GM19463 (cell line): ENCODE data around the gene NIPSNAP2.
A peak's percentile ranks its signal among the peaks of the same experiment; 100 is the strongest.
"Not testable (repeated sequence)": the region's sequence is repeated elsewhere in the genome, so short reads cannot be mapped to it uniquely, and the experiment has no call there.

Experiments
- ATAC-seq: cut with Tn5 transposase; IDR thresholded peaks from one replicate; pipeline ENCODE4 v1.9.1; 2021; ENCODE audit warnings: mild to moderate bottlenecking, moderate library complexity; ENCODE audit not compliant: unreplicated experiment

NIPSNAP2 gene

GRCh38 chr7:55964261-55965099, at the start of gene NIPSNAP2:
Gene NIPSNAP2, plus strand, starts transcription at chr7:55964585. Its CDS starts 25 bp downstream, at chr7:55964610.
- ATAC-seq, result peak; percentile 80

- no peak for ATAC-seq
These were observed 46.6 kb upstream of the NIPSNAP2 start for GRCh38 chr7:55917771-55918170.

GRCh38 chr7:55928006-55928767, 36.2 kb upstream of the NIPSNAP2 start:
- ATAC-seq, result no peak

GRCh38 chr7:55931421-55932151, 32.8 kb upstream of the NIPSNAP2 start:
- ATAC-seq, result no peak

- no peak for ATAC-seq
These were observed 24.8 kb upstream of the NIPSNAP2 start for GRCh38 chr7:55939514-55940123.

GRCh38 chr7:55946545-55946944, 17.8 kb upstream of the NIPSNAP2 start:
- ATAC-seq, result no peak

- ATAC-seq, result peak; percentile 100
These were observed 12.6 kb upstream of the NIPSNAP2 start, which contains the start of gene MRPS17 for GRCh38 chr7:55951637-55952351. Gene MRPS17, plus strand, starts transcription at chr7:55951877. Its CDS starts 1,319 bp downstream, at chr7:55953196.

- ATAC-seq, result not testable (repeated sequence)
These were observed 12.1 kb upstream of the NIPSNAP2 start for GRCh38 chr7:55952352-55952671.

- no peak for ATAC-seq
These were observed 10.5 kb upstream of the NIPSNAP2 start for GRCh38 chr7:55953707-55954475.

- ATAC-seq, result no peak
These were observed 7.2 kb upstream of the NIPSNAP2 start for GRCh38 chr7:55957190-55957589.

- ATAC-seq, result no peak
These were observed 2.4 kb upstream of the NIPSNAP2 start for GRCh38 chr7:55962014-55962413.

- ATAC-seq, result no peak
These were observed 709 bp upstream of the NIPSNAP2 start for GRCh38 chr7:55963584-55964168.

GRCh38 chr7:55965100-55965470, 700 bp downstream of the NIPSNAP2 start:
- ATAC-seq, result no peak

GRCh38 chr7:55965805-55966421, 1.5 kb downstream of the NIPSNAP2 start:
- ATAC-seq, result no peak

GRCh38 chr7:55966851-55967250, 2.5 kb downstream of the NIPSNAP2 start:
- ATAC-seq, result no peak

- ATAC-seq, result no peak
These were observed 5.0 kb downstream of the NIPSNAP2 start for GRCh38 chr7:55969391-55969790.

- ATAC-seq, result no peak
These were observed 6.2 kb downstream of the NIPSNAP2 start for GRCh38 chr7:55970561-55970960.

GRCh38 chr7:55970978-55971377, 6.6 kb downstream of the NIPSNAP2 start:
- no peak for ATAC-seq

GRCh38 chr7:55973747-55974250, 9.4 kb downstream of the NIPSNAP2 start:
- ATAC-seq, result no peak
